NCI-H2227 (cell line): ENCODE measurements around the gene ATG101.

ENCODE experiments used
- DNase-seq: peaks from one replicate; lab custom pipeline; 2025; ENCODE audit not compliant: unreplicated experiment; lab: John Stamatoyannopoulos, UW

ATG101 gene

GRCh38 chr12:52069327-52070184 lies at the start of gene ATG101:
TSS of gene ATG101 (plus strand) at chr12:52069978. CDS start at chr12:52073651, 3,673 bp downstream.
- DNase-seq: peak; percentile 93

GRCh38 chr12:52020539-52021336 lies 49.0 kb upstream of the ATG101 start:
- DNase-seq: peak; percentile 30

GRCh38 chr12:52022841-52023181 lies 47.0 kb upstream of the ATG101 start:
- peak; percentile 63 for DNase-seq

GRCh38 chr12:52023182-52023975 lies 46.4 kb upstream of the ATG101 start:
- DNase-seq: peak; percentile 87

GRCh38 chr12:52023976-52024688 lies 45.6 kb upstream of the ATG101 start:
- DNase-seq: no peak

- no peak for DNase-seq
Observed at GRCh38 chr12:52024845-52025230, 44.9 kb upstream of the ATG101 start.

- no peak for DNase-seq
Observed at GRCh38 chr12:52026263-52026662, 43.5 kb upstream of the ATG101 start.

GRCh38 chr12:52027085-52027843 lies 42.5 kb upstream of the ATG101 start:
- no peak for DNase-seq

GRCh38 chr12:52029685-52030084 lies 40.1 kb upstream of the ATG101 start:
- DNase-seq: peak; percentile 74

- peak; percentile 18 for DNase-seq
Observed at GRCh38 chr12:52032446-52032803, 37.4 kb upstream of the ATG101 start.

GRCh38 chr12:52032804-52033445 lies 36.9 kb upstream of the ATG101 start:
- DNase-seq: peak; percentile 93

- DNase-seq: no peak
Observed at GRCh38 chr12:52033446-52034140, 36.2 kb upstream of the ATG101 start.

- no peak for DNase-seq
Observed at GRCh38 chr12:52035190-52035589, 34.6 kb upstream of the ATG101 start.

- DNase-seq: no peak
Observed at GRCh38 chr12:52035926-52036325, 33.9 kb upstream of the ATG101 start.

GRCh38 chr12:52036587-52037171 lies 33.1 kb upstream of the ATG101 start:
- peak; percentile 81 for DNase-seq

- DNase-seq: peak; percentile 20
Observed at GRCh38 chr12:52037248-52037861, 32.4 kb upstream of the ATG101 start.

GRCh38 chr12:52038447-52038846 lies 31.3 kb upstream of the ATG101 start:
- no peak for DNase-seq

GRCh38 chr12:52041035-52041434 lies 28.7 kb upstream of the ATG101 start:
- no peak for DNase-seq
